GM12878 (cell line): ENCODE measurements around the gene RNF31. TPM values are rescaled to one million over a fixed set of nuclear protein-coding genes. Genes with fewer than 3 reads are reported as not detected.

Experiments
- ATAC-seq: fragments of 200-7000 bp; cut with Tn5 transposase; 3 replicates; pipeline ENCODE4 v1.9.1; 2020; ENCODE audit warnings: mild to moderate bottlenecking, moderate library complexity
- BruUV-seq: library from RNA; stranded (reverse); fragments of 400-500 nt; replicated peaks from 2 replicates; lab custom pipeline; 2021; lab: Mats Ljungman, UMichigan
- CTCF ChIA-PET: fragments of 300-600 bp; sonication (Branson Sonifier 250); formaldehyde crosslinking; extraction: SDS; loops from one replicate; lab custom pipeline; 2021; ENCODE audit warnings: inconsistent platforms; lab: Yijun Ruan, JAX
- POLR2A ChIA-PET: fragments of 350-600 bp; formaldehyde crosslinking; extraction: SDS; loops from one replicate; lab custom pipeline; 2021; ENCODE audit warnings: inconsistent platforms; lab: Charles Lee
- RAD21 ChIA-PET: fragments of 300-600 bp; sonication (Branson Sonifier 250); formaldehyde crosslinking; loops from one replicate; lab custom pipeline; 2023; ENCODE audit warnings: antibody characterized with exemption; ENCODE audit not compliant: unreplicated experiment; lab: Charles Lee
- SMC1A ChIA-PET: fragments of 300-600 bp; sonication (Branson Sonifier 250); formaldehyde crosslinking; loops from one replicate; lab custom pipeline; 2023; ENCODE audit not compliant: unreplicated experiment, uncharacterized antibody; lab: Charles Lee
- DNase-seq: peaks from one replicate; pipeline ENCODE4 v3.0.0-alpha.2; 2011; ENCODE audit warnings: low read depth, low spot score
- FAIRE-seq: peaks from 3 replicates; lab custom pipeline; 2011; peaks lifted over from hg19 to GRCh38; lab: Jason Lieb, UNC
- H2AFZ ChIP-seq: 2 replicates; pipeline ENCODE4 v1.6.0; 2011; ENCODE audit warnings: low read depth, low read length, control low read depth; ENCODE audit not compliant: control insufficient read depth
- H3K27ac ChIP-seq: 2 replicates; pipeline ENCODE4 v1.5.1; 2011; ENCODE audit warnings: control low read depth; ENCODE audit not compliant: control insufficient read depth, insufficient read depth
- H3K27me3 ChIP-seq, 2 experiments: replicated peaks in 1 of 2; 2 replicates each; pipeline versions ENCODE4 v1.6.0 to v1.6.1; 2011; ENCODE audit warnings: low read length in 1 of 2; ENCODE audit not compliant: control insufficient read depth in 2 of 2, insufficient read depth in 2 of 2
- H3K36me3 ChIP-seq, 2 experiments: 2 replicates each; pipeline ENCODE4 v1.5.1; 2011; ENCODE audit warnings: low read length in 1 of 2; ENCODE audit not compliant: control insufficient read depth in 2 of 2, insufficient read depth in 2 of 2
- H3K4me1 ChIP-seq: 2 replicates; pipeline ENCODE4 v1.6.1; 2011; ENCODE audit warnings: mild to moderate bottlenecking, low read length, moderate library complexity, mixed read lengths; ENCODE audit not compliant: control insufficient read depth, insufficient read depth
- H3K4me2 ChIP-seq: 2 replicates; pipeline ENCODE4 v1.6.0; 2011; ENCODE audit warnings: control low read depth; ENCODE audit not compliant: control insufficient read depth, insufficient read depth
- H3K4me3 ChIP-seq: fragments of 200-600 bp; sonication (generic); 2 replicates; pipeline ENCODE4 v1.5.1; 2016
- H3K79me2 ChIP-seq: 2 replicates; pipeline ENCODE4 v1.6.0; 2011; ENCODE audit warnings: low read length; ENCODE audit not compliant: control insufficient read depth, insufficient read depth
- H3K9ac ChIP-seq: 2 replicates; pipeline ENCODE4 v1.8.0; 2011; ENCODE audit warnings: low read length, control low read depth, mixed read lengths; ENCODE audit not compliant: control insufficient read depth, insufficient read depth
- H3K9me3 ChIP-seq: replicated peaks from 3 replicates; pipeline ENCODE4 v1.5.1; 2011; ENCODE audit warnings: mild to moderate bottlenecking, low read length; ENCODE audit not compliant: control insufficient read depth, insufficient read depth
- H4K20me1 ChIP-seq: 2 replicates; pipeline ENCODE4 v1.6.0; 2011; ENCODE audit not compliant: control insufficient read depth, insufficient read depth
- CHD4 ChIP-seq: fragments of 200-600 bp; sonication (generic); IDR thresholded peaks from 2 replicates; pipeline ENCODE4 v1.6.1; 2016; ENCODE audit warnings: mild to moderate bottlenecking
- IKZF2 ChIP-seq, 2 experiments: fragments of 450-650 bp; IDR thresholded peaks; 2 replicates each; pipeline ENCODE4 v1.6.1; 2017; ENCODE audit warnings: mild to moderate bottlenecking in 2 of 2, moderate library complexity in 2 of 2
- IRF4 ChIP-seq: IDR thresholded peaks from 2 replicates; pipeline ENCODE4 v1.6.1; 2011; ENCODE audit warnings: low read depth, low read length
- JUNB ChIP-seq: IDR thresholded peaks from 2 replicates; pipeline ENCODE4 v1.6.1; 2016; ENCODE audit warnings: antibody characterized with exemption, mild to moderate bottlenecking
- MTA2 ChIP-seq: fragments of 450-650 bp; IDR thresholded peaks from 2 replicates; pipeline ENCODE4 v1.6.1; 2016; ENCODE audit warnings: low read depth, mild to moderate bottlenecking, moderate library complexity
- NFYB ChIP-seq: IDR thresholded peaks from 2 replicates; pipeline ENCODE4 v1.6.1; 2011; ENCODE audit warnings: low read depth, mild to moderate bottlenecking, low read length, improper control_type of control experiment, moderate library complexity; ENCODE audit not compliant: insufficient read depth
- PAX5 ChIP-seq: IDR thresholded peaks from 2 replicates; pipeline ENCODE4 v1.6.1; 2011; ENCODE audit warnings: low read depth, low read length, borderline replicate concordance
- RFX5 ChIP-seq: IDR thresholded peaks from 2 replicates; pipeline ENCODE4 v1.6.1; 2011; ENCODE audit warnings: low read depth, low read length, improper control_type of control experiment
- STAT1 ChIP-seq: fragments of 450-650 bp; conservative IDR thresholded peaks from 2 replicates; pipeline ENCODE4 v1.6.1; 2014; ENCODE audit warnings: antibody characterized with exemption, mild to moderate bottlenecking
- SUZ12 ChIP-seq: fragments of 200-600 bp; sonication (generic); IDR thresholded peaks from one replicate; pipeline ENCODE4 v1.6.1; 2018; ENCODE audit warnings: antibody characterized with exemption, mild to moderate bottlenecking; ENCODE audit not compliant: unreplicated experiment
- TCF7 ChIP-seq: IDR thresholded peaks from 2 replicates; pipeline ENCODE4 v1.6.1; 2014; ENCODE audit warnings: antibody characterized with exemption, borderline replicate concordance
- WRNIP1 ChIP-seq: IDR thresholded peaks from 2 replicates; pipeline ENCODE4 v1.6.1; 2011; ENCODE audit warnings: low read depth, low read length, improper control_type of control experiment, borderline replicate concordance
- YBX1 ChIP-seq: fragments of 450-650 bp; IDR thresholded peaks from 2 replicates; pipeline ENCODE4 v1.6.1; 2016; ENCODE audit warnings: antibody characterized with exemption
- ZZZ3 ChIP-seq: IDR thresholded peaks from 2 replicates; pipeline ENCODE4 v1.6.1; 2011; ENCODE audit warnings: low read depth; ENCODE audit not compliant: control insufficient read depth, insufficient read length
- WGBS: methylation state at CpG from one replicate; pipeline ENCODE4 v1.1.6; 2016; ENCODE audit warnings: low lambda C conversion rate; ENCODE audit not compliant: insufficient replicate concordance, insufficient coverage; ENCODE audit errors: missing lambda C conversion rate; 5-methylcytosine and 5-hydroxymethylcytosine counted together
- in situ Hi-C: fragments of 300-500 bp; cut with MboI; formaldehyde crosslinking; loops from 9 replicates; pipeline ENCODE4 v1.14.3; 2018; ENCODE audit warnings: mixed read lengths
- intact Hi-C: fragments of 100-400 bp; cut with micrococcal nuclease; formaldehyde crosslinking; loops from one replicate; pipeline ENCODE4 v1.14.2; 2022; ENCODE audit not compliant: unreplicated experiment
- polyA plus RNA-seq, 11 experiments: library from polyadenylated mRNA; depleted of rRNA in 4 of 11; unstranded in 6 of 11; stranded (reverse) in 5 of 11; fragments of >200 nt; fragmentation: Nextera tagmentation in 4 of 11; fragmentation: Illumina TruSeq in 1 of 11; extraction: Ambion mirVana in 4 of 11; extraction: Trizol in 1 of 11; gene quantifications; 1 replicate in 1 of 11; 2 replicates in 10 of 11; pipeline versions ENCODE4 v1.2.1 to v1.2.3, GENCODE V29; 2011 to 2016; ENCODE audit warnings: inconsistent platforms in 2 of 11, missing spikeins in 2 of 11, low read depth in 1 of 11
- total RNA-seq, 4 experiments: library from RNA; depleted of rRNA in 3 of 4; stranded (reverse); fragments of >200 nt in 3 of 4; fragmentation: Illumina TruSeq in 1 of 4; extraction: Trizol in 1 of 4; gene quantifications; 2 replicates each; pipeline versions ENCODE4 v1.2.1 to v1.2.3, GENCODE V29; 2013 to 2021
- TF ChIP-seq, protein P1 (sequence below): fragments of 450-650 bp; IDR thresholded peaks from 2 replicates; pipeline ENCODE4 v1.6.1; 2017; ENCODE audit warnings: borderline replicate concordance
- TF ChIP-seq, protein P2 (sequence below): fragments of 150-350 bp; IDR thresholded peaks from 2 replicates; pipeline ENCODE4 v1.6.1; 2014; ENCODE audit warnings: mild to moderate bottlenecking, low read depth, low read length

RNF31 gene
- total and polyA plus RNA-seq, 10 of the 15 experiments (the other 5 are each of a cell fraction or from before 2014, with no cell fraction given), result 8.5 to 92.7 (median 52.0) TPM

DNA sequence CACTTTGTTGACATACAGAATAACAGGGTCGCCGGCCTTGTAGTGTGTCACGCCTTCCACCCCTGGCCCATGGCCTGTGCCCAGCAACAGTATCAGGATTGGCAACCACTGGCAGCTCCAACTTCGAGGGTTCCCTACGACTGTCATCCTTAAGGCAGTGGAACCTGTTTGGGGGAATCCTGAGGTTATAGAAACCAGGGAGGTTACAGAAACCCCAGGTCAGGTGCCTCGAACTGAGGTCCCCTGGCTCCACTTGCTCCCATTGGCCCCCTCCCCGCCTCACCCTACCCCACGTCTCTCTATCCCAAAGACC is 47.5 kb downstream of the RNF31 start (continued):
- 0 out of 2 replicates have a peak, but pooled peaks have one; percentile 22 for TF ChIP-seq NFYB
- no peak for TF ChIP-seq YBX1
- TF ChIP-seq, protein P1, sequence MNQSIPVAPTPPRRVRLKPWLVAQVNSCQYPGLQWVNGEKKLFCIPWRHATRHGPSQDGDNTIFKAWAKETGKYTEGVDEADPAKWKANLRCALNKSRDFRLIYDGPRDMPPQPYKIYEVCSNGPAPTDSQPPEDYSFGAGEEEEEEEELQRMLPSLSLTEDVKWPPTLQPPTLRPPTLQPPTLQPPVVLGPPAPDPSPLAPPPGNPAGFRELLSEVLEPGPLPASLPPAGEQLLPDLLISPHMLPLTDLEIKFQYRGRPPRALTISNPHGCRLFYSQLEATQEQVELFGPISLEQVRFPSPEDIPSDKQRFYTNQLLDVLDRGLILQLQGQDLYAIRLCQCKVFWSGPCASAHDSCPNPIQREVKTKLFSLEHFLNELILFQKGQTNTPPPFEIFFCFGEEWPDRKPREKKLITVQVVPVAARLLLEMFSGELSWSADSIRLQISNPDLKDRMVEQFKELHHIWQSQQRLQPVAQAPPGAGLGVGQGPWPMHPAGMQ, result no peak
- TF ChIP-seq, all 136 proteins: peak for 3

DNA sequence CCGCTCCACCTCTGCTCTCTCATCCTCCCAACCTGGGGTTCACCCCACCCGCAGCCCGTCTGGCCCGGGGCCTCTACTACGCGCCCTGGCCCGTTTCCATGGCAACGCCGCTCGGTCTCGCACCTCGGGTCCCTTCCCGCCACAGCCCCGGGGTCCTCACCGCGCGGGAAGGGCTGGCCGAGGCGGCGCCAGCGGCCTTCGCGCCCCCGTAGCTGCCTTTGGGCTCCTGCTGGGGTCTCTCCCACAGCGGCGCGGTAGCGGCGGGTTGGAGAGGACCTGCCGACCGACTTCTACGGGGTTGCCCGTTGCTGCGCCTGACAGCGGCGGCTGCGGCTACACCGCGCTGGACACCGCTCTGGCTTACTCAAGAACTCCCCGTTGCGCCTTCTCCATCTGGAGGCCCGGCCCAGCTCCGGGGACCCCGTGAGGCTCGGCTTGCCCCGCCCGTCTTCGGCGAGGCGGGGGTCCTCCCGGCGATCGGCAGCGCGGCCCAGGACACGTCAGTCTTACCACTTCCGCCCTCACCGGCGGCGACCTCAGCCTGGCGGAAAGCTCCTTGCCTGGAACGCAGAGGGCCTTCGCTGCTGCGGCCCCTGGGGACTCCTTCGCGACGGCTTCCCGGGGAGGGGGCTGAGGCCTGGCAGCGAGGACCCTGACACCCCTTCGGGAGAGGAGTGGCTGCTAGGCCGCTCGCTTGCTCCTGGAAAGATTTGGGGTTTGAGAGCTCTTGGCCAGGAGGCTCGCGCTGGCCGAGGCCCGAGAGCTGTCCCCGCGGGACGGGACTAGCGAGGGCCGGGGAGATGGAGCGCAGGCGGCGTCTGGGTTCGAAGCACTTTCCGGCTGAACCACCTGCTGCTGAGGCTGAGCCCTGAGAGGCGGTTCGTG is 48.1 kb downstream of the RNF31 start, which contains the start of gene TM9SF1:
TSS of gene TM9SF1 (minus strand) at position 256 of the 885 bp plus-strand sequence. CDS start 422 bp downstream, outside the sequence.
- DNase-seq (peak; percentile 52), ATAC-seq (peak; percentile 93), FAIRE-seq (no peak)
- peak within 1 kb of the TSS; percentile 90 for H3K4me2 ChIP-seq
- H3K9ac ChIP-seq, result peak within 1 kb of the TSS; percentile 92
- peak within 1 kb of the TSS; percentile 68 for H3K4me3 ChIP-seq
- H3K27me3 ChIP-seq, result no peaks in the 10 kb centered on the region
- H3K9me3 ChIP-seq, result no peaks in the 10 kb centered on the region; the same call in 1 of the 3 replicates
- in situ Hi-C loops (no loop called here), intact Hi-C loops (loop anchor here (1.0 kb wide), 1 partner anchor 18 kb away; the partner anchor contains the start of gene CHMP4A)
- H4K20me1 ChIP-seq, result no peaks in the 10 kb centered on the region
- peaks cover 15% of the 10 kb centered on the region for H3K4me1 ChIP-seq
- ChIA-PET POLR2A (interaction anchor here (0.6 to 3.9 kb wide), 23 partner anchors 8 to 1393 kb away, joined by 3 to 50 read pairs (median 6); partner anchors contain the start of genes CHMP4A, DCAF11, EMC9 and IRF9), RAD21 (interaction anchor here (0.5 to 3.0 kb wide), 13 partner anchors 18 to 103 kb away, joined by 3 to 10 read pairs (median 4); partner anchors contain the start of genes CHMP4A, DCAF11, IRF9 and MDP1), CTCF (interaction anchor here (0.8 to 2.9 kb wide), 14 partner anchors 16 to 236 kb away, joined by 3 to 11 read pairs (median 4); partner anchors contain the start of genes CHMP4A, CIDEB, EMC9 and IRF9), SMC1A (interaction anchor here (0.8 to 2.5 kb wide), 11 partner anchors 10 to 138 kb away, joined by 3 to 10 read pairs (median 4); partner anchors contain the start of genes CHMP4A, DCAF11, NRL and RABGGTA)
- no TSS peak for BruUV-seq
- H3K79me2 ChIP-seq, result peaks cover 48% of the 10 kb centered on the region
- H3K36me3 ChIP-seq, result peaks cover 0 to 4% of the 10 kb centered on the region in 2 experiments; a peak in 2 of 4 replicates
- H3K27ac ChIP-seq, result peak within 1 kb of the TSS; percentile 96
- peak within 1 kb of the TSS; percentile 98 for H2AFZ ChIP-seq
- WGBS, result 1% methylated on average over 88 of the region's 89 CpGs
- TF ChIP-seq STAT1 (peak; percentile 92; the same call in 1 of the 2 replicates), CHD4 (no peak), JUNB (no peak), WRNIP1 (no peak), IRF4 (no peak), TCF7 (no peak), MTA2 (no peak), RFX5 (0 out of 2 replicates have a peak, but pooled peaks have one; percentile 15), ZZZ3 (no peak), SUZ12 (no peak), PAX5 (no peak), IKZF2 (IDR thresholded peaks at IDR 0.05) (peak in 1 of 2 experiments; percentile 24; a peak in 2 of 4 replicates)
- TF ChIP-seq, protein P2, sequence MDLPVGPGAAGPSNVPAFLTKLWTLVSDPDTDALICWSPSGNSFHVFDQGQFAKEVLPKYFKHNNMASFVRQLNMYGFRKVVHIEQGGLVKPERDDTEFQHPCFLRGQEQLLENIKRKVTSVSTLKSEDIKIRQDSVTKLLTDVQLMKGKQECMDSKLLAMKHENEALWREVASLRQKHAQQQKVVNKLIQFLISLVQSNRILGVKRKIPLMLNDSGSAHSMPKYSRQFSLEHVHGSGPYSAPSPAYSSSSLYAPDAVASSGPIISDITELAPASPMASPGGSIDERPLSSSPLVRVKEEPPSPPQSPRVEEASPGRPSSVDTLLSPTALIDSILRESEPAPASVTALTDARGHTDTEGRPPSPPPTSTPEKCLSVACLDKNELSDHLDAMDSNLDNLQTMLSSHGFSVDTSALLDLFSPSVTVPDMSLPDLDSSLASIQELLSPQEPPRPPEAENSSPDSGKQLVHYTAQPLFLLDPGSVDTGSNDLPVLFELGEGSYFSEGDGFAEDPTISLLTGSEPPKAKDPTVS, result no peak; the same call in 1 of the 2 replicates
